ENCODE measurements around the gene EPHB6. TPM values are rescaled to one million over a fixed set of nuclear protein-coding genes. Genes with fewer than 3 reads are reported as not detected.

The EPHB6 gene
- total RNA-seq, 1 donor: 4.0 TPM

- no peaks in the 10 kb centered on the region for H3K36me3 ChIP-seq (ENCODE audit: insufficient read depth, low read length)
- DNase-seq (ENCODE audit: insufficient read length, low spot score, missing footprints): no peak
- H3K79me2 ChIP-seq (ENCODE audit: insufficient read depth, low read length): no peaks in the 10 kb centered on the region
- H2AFZ ChIP-seq (ENCODE audit: low read length): no peak overlapping the region
- H3K27me3 ChIP-seq (ENCODE audit: insufficient read depth, low read length): no peaks in the 10 kb centered on the region
- H3K4me2 ChIP-seq (ENCODE audit: insufficient read depth, low read length): no peak overlapping the region
- no peak overlapping the region for H3K27ac ChIP-seq (ENCODE audit: low read depth, low read length)
- no peaks in the 10 kb centered on the region for H4K20me1 ChIP-seq (ENCODE audit: insufficient read depth, low read length)
- no peaks in the 10 kb centered on the region for H3K9me3 ChIP-seq (ENCODE audit: low read depth, low read length)
- H3K4me3 ChIP-seq (ENCODE audit: insufficient read depth, low read length): no peak overlapping the region
- TF ChIP-seq, protein P1, sequence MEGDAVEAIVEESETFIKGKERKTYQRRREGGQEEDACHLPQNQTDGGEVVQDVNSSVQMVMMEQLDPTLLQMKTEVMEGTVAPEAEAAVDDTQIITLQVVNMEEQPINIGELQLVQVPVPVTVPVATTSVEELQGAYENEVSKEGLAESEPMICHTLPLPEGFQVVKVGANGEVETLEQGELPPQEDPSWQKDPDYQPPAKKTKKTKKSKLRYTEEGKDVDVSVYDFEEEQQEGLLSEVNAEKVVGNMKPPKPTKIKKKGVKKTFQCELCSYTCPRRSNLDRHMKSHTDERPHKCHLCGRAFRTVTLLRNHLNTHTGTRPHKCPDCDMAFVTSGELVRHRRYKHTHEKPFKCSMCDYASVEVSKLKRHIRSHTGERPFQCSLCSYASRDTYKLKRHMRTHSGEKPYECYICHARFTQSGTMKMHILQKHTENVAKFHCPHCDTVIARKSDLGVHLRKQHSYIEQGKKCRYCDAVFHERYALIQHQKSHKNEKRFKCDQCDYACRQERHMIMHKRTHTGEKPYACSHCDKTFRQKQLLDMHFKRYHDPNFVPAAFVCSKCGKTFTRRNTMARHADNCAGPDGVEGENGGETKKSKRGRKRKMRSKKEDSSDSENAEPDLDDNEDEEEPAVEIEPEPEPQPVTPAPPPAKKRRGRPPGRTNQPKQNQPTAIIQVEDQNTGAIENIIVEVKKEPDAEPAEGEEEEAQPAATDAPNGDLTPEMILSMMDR (IDR thresholded peaks at IDR 0.05; ENCODE audit: extremely low read depth, low read depth, low read length): no peak
- H3K4me1 ChIP-seq (ENCODE audit: insufficient read depth, low read length): no peaks in the 10 kb centered on the region
Measured at GRCh38 chr7:142838461-142839213, 16.2 kb upstream of the EPHB6 start.

DNA sequence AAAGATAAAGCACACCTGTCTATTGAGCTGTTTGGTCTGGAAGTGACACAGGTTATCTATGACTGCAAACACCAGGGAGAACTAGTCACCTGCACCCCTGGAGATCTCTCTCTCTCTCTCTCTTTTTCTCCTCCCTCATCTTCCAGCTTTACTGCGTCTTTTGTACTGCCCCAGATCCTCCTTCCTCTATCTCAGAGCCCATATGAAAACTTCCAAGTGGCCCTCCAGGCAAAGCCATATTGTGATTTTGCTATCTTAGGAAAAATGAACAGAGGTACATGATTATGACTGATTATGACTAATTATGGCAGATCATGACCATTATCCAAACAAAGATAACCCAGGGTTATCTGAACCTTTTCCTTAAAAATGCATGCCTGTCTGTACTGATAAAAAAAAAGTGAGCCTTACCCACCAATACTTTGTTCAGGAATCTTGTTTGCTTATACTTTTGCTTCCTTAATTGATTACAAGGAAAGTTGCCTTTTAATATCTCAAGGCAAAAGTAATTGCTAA is 12.6 kb upstream of the EPHB6 start:
- no peak for DNase-seq (ENCODE audit: insufficient read length, low spot score, missing footprints)
- Histone ChIP-seq H3K4me2 (ENCODE audit: insufficient read depth, low read length) (no peak overlapping the region), H2AFZ (ENCODE audit: low read length) (no peak overlapping the region), H3K4me1 (ENCODE audit: insufficient read depth, low read length) (no peaks in the 10 kb centered on the region), H3K27ac (ENCODE audit: low read depth, low read length) (no peak overlapping the region), H3K4me3 (ENCODE audit: insufficient read depth, low read length) (no peak overlapping the region), H3K79me2 (ENCODE audit: insufficient read depth, low read length) (no peaks in the 10 kb centered on the region), H4K20me1 (ENCODE audit: insufficient read depth, low read length) (no peaks in the 10 kb centered on the region), H3K36me3 (ENCODE audit: insufficient read depth, low read length) (no peaks in the 10 kb centered on the region), H3K9me3 (ENCODE audit: low read depth, low read length) (no peaks in the 10 kb centered on the region), H3K27me3 (ENCODE audit: insufficient read depth, low read length) (no peaks in the 10 kb centered on the region)
- TF ChIP-seq, protein P1 (IDR thresholded peaks at IDR 0.05; ENCODE audit: extremely low read depth, low read depth, low read length): no peak

GRCh38 chr7:142847353-142847752 is 7.5 kb upstream of the EPHB6 start:
- Histone ChIP-seq H3K4me2 (ENCODE audit: insufficient read depth, low read length) (no peak overlapping the region), H3K79me2 (ENCODE audit: insufficient read depth, low read length) (no peaks in the 10 kb centered on the region), H2AFZ (ENCODE audit: low read length) (no peak overlapping the region), H3K4me1 (ENCODE audit: insufficient read depth, low read length) (no peaks in the 10 kb centered on the region), H3K36me3 (ENCODE audit: insufficient read depth, low read length) (no peaks in the 10 kb centered on the region), H3K4me3 (ENCODE audit: insufficient read depth, low read length) (no peak overlapping the region), H4K20me1 (ENCODE audit: insufficient read depth, low read length) (no peaks in the 10 kb centered on the region), H3K27ac (ENCODE audit: low read depth, low read length) (no peak overlapping the region), H3K9me3 (ENCODE audit: low read depth, low read length) (no peaks in the 10 kb centered on the region), H3K27me3 (ENCODE audit: insufficient read depth, low read length) (peaks cover 15% of the 10 kb centered on the region)
- TF ChIP-seq, protein P1 (IDR thresholded peaks at IDR 0.05; ENCODE audit: extremely low read depth, low read depth, low read length): no peak
- DNase-seq (ENCODE audit: insufficient read length, low spot score, missing footprints): no peak

DNA sequence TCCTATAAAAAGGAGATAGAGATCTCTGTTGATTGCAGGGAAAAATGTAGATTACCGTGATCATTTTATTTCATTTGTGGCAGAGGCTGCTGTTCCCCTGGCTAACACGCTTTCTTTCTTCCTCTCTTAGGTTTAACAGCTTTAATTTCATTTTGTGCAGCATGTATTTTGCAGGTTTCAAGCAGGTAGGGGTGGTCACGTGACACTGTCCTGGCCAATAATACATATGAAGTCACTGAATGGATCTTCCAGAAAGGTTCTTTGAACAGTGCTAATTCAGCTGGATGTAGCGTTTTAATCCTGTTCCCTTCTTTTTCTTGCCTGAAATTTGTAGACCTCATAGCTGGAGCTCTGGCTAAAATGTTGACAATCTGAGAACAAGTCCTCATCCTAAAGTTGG is 3.6 kb upstream of the EPHB6 start:
- TF ChIP-seq, protein P1 (IDR thresholded peaks at IDR 0.05; ENCODE audit: extremely low read depth, low read depth, low read length): no peak
- no peaks in the 10 kb centered on the region for H3K79me2 ChIP-seq (ENCODE audit: insufficient read depth, low read length)
- H3K4me1 ChIP-seq (ENCODE audit: insufficient read depth, low read length): peaks cover 8% of the 10 kb centered on the region
- H3K4me3 ChIP-seq (ENCODE audit: insufficient read depth, low read length): no peak overlapping the region
- DNase-seq (ENCODE audit: insufficient read length, low spot score, missing footprints): no peak
- H4K20me1 ChIP-seq (ENCODE audit: insufficient read depth, low read length): no peaks in the 10 kb centered on the region
- no peaks in the 10 kb centered on the region for H3K9me3 ChIP-seq (ENCODE audit: low read depth, low read length)
- H3K27ac ChIP-seq (ENCODE audit: low read depth, low read length): no peak overlapping the region
- no peak overlapping the region for H2AFZ ChIP-seq (ENCODE audit: low read length)
- no peak overlapping the region for H3K4me2 ChIP-seq (ENCODE audit: insufficient read depth, low read length)
- no peaks in the 10 kb centered on the region for H3K36me3 ChIP-seq (ENCODE audit: insufficient read depth, low read length)
- H3K27me3 ChIP-seq (ENCODE audit: insufficient read depth, low read length): peaks cover 22% of the 10 kb centered on the region
